ENCODE results near the gene OAS1.

The OAS1 gene

GRCh38 chr12:112906712-112907414 is at the start of gene OAS1:
Gene OAS1 (plus strand): TSS chr12:112906962. CDS start chr12:112907040, 78 bp downstream.
- H3K27ac ChIP-seq = no peak within 1 kb of the TSS
- no peak for TF ChIP-seq ZFX (IDR thresholded peaks at IDR 0.05; ENCODE audit: borderline replicate concordance)

GRCh38 chr12:112859291-112859690 is 47.5 kb upstream of the OAS1 start:
- TF ChIP-seq CTCF (IDR thresholded peaks at IDR 0.05) (no peak), ZFX (IDR thresholded peaks at IDR 0.05; ENCODE audit: borderline replicate concordance) (no peak)

GRCh38 chr12:112860181-112860580 is 46.6 kb upstream of the OAS1 start:
- no peak overlapping the region for H3K27ac ChIP-seq
- TF ChIP-seq ZFX (IDR thresholded peaks at IDR 0.05; ENCODE audit: borderline replicate concordance) (no peak), CTCF (IDR thresholded peaks at IDR 0.05) (no peak)

More at GRCh38 chr12:112859291-112859690, 47.5 kb upstream of the OAS1 start:
- no peak overlapping the region for H3K27ac ChIP-seq

DNA sequence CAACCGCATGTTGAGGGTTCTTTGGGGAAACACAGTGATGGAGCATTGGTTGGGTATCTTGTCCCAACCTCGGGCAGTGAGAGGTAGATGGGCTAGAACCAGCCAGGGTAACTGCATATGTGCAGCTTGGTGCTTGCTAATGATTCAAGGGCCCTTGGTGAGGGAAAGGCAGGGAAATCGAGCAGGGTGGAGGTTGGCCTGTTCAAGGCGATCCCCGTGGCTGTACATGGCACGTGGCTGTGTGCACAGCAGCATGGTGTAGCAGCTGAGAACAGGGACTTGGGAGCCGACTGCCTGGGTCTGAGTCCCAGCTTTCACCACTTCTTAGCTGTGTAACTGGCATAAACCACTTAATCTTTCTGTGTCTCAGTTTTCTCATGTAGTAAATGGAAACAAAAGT is 45.5 kb upstream of the OAS1 start:
- TF ChIP-seq CTCF (IDR thresholded peaks at IDR 0.05) (no peak), ZFX (IDR thresholded peaks at IDR 0.05; ENCODE audit: borderline replicate concordance) (no peak)
- no peak overlapping the region for H3K27ac ChIP-seq

- TF ChIP-seq CTCF (IDR thresholded peaks at IDR 0.05) (no peak), ZFX (IDR thresholded peaks at IDR 0.05; ENCODE audit: borderline replicate concordance) (no peak)
- H3K27ac ChIP-seq = no peak overlapping the region
These were observed 44.0 kb upstream of the OAS1 start for GRCh38 chr12:112862636-112863290.

- TF ChIP-seq ZFX (IDR thresholded peaks at IDR 0.05; ENCODE audit: borderline replicate concordance) = no peak
- no peak for TF ChIP-seq CTCF (IDR thresholded peaks at IDR 0.05)
These were observed 38.2 kb upstream of the OAS1 start for GRCh38 chr12:112868459-112869041.

DNA sequence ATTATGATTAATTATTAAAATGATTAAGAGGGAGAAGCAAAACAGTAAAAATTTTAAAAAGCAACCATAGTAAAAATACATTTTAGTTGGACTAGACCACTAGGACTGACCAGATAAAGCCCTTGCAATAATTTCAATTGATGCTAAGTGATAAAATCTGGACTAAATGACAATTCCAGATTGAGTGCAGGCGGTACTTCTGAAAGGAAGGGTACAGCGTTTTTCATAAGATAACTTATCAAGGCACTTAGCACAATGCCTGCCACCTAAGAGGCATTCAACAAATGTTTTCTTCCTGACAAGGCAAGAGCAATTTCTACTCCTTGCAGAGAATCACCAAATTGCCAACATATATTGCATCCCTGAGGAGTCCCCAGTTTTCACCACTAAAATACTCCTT is 37.7 kb upstream of the OAS1 start:
- no peak overlapping the region for H3K27ac ChIP-seq
- TF ChIP-seq CTCF (IDR thresholded peaks at IDR 0.05) (no peak), ZFX (IDR thresholded peaks at IDR 0.05; ENCODE audit: borderline replicate concordance) (no peak)

More at GRCh38 chr12:112868459-112869041, 38.2 kb upstream of the OAS1 start:
- no peak overlapping the region for H3K27ac ChIP-seq

Measured in 22Rv1 (cell line).